Adrenal gland (tissue), 12 donors: ENCODE results near the gene SLC52A3. TPM values are rescaled to one million over a fixed set of nuclear protein-coding genes. Genes with fewer than 3 reads are reported as not detected.
"Not testable (repeated sequence)": the region's sequence is repeated elsewhere in the genome, so short reads cannot be mapped to it uniquely, and the experiment has no call there.

Source experiments
- DNase-seq, 7 donors: peaks; one replicate each; pipeline ENCODE4 v3.0.0-alpha.2; 2019 to 2020
- H3K27ac ChIP-seq, 5 donors: fragments of 200-600 bp; sonication (generic) in 4 of 5; 1 replicate in 3 of 5; 2 replicates in 2 of 5; pipeline versions ENCODE4 v1.5.1 to v1.8.0; 2016 to 2020; ENCODE audit warnings: mild to moderate bottlenecking in 1 of 5
- H3K27me3 ChIP-seq: fragments of 200-600 bp; 2 replicates; pipeline ENCODE4 v1.8.0; 2021
- H3K36me3 ChIP-seq, 2 donors: fragments of 200-600 bp; replicated peaks in 1 of 2; 1 replicate in 1 of 2; 2 replicates in 1 of 2; pipeline versions ENCODE4 v1.5.1 to v1.8.0; 2018 to 2022
- H3K4me1 ChIP-seq, 2 donors: fragments of 200-600 bp; replicated peaks in 1 of 2; 1 replicate in 1 of 2; 2 replicates in 1 of 2; pipeline versions ENCODE4 v1.5.1 to v1.8.0; 2018 to 2021
- H3K4me3 ChIP-seq, 4 donors: fragments of 200-600 bp; sonication (generic) in 3 of 4; one replicate each; pipeline ENCODE4 v1.5.1; 2016 to 2018
- H3K9me3 ChIP-seq, 3 donors: fragments of 200-600 bp; sonication (generic) in 1 of 3; replicated peaks in 1 of 3; 1 replicate in 2 of 3; 2 replicates in 1 of 3; pipeline versions ENCODE4 v1.5.1 to v1.8.0; 2016 to 2021
- POLR2A ChIP-seq, 2 donors: fragments of 450-650 bp; IDR thresholded peaks; one replicate each; pipeline ENCODE4 v1.6.1; 2017; ENCODE audit warnings: antibody characterized with exemption in 2 of 2, mild to moderate bottlenecking in 2 of 2, moderate library complexity in 1 of 2
- WGBS, 4 donors: extraction: QIAGEN DNeasy Blood & Tissue Kit in 2 of 4; methylation state at CpG; one replicate each; pipeline versions ENCODE4 v1.1.5 to v1.1.7; 2013 to 2017; 5-methylcytosine and 5-hydroxymethylcytosine counted together
- intact Hi-C, 2 donors: fragments of 100-400 bp; cut with DNase I; formaldehyde crosslinking; loops; one replicate each; pipeline versions ENCODE4 v1.14.1 to v1.15.0; 2022 to 2023
- polyA plus RNA-seq, 3 donors: library from polyadenylated mRNA; stranded (reverse); fragments of 200-250 nt in 2 of 3; fragments of 350-450 nt in 1 of 3; fragmentation: Illumina TruSeq in 1 of 3; extraction: RNeasy Lipid Tissue Mini Kit (QIAGEN cat#74804) in 1 of 3; gene quantifications; one replicate each; pipeline ENCODE4 v1.2.3, GENCODE V29; 2013 to 2014
- total RNA-seq, 9 donors: library from RNA; depleted of rRNA in 4 of 9; stranded (reverse); fragments of >200 nt in 4 of 9; fragments of 120-200 nt in 1 of 9; fragmentation: NEBNext Ultra II Directional in 1 of 9; extraction: Animal tissue kit (Norgen Biotek cat#: 25700) in 1 of 9; gene quantifications; one replicate each; pipeline versions ENCODE4 v1.1.0 to v1.2.4, GENCODE V29; 2013 to 2023
- TF ChIP-seq, protein P1 (sequence below), 6 experiments: fragments of 450-650 bp in 4 of 6; fragments of 200-600 bp in 2 of 6; sonication (generic) in 1 of 6; IDR thresholded peaks; 1 replicate in 5 of 6; 2 replicates in 1 of 6; pipeline versions ENCODE4 v1.5.1 to v1.8.0; 2016 to 2021; ENCODE audit warnings: antibody characterized with exemption in 6 of 6, mild to moderate bottlenecking in 2 of 6, moderate library complexity in 1 of 6
- donor health status: healthy with polysubstance abuse.
- donor health status: Bipolar disorder and iron deficiency.
- donor health status: DM: yes; HTN: yes; CAD: no.
- donor health status: DM: no; HTN: no; CAD: no.
- donor health status: DM: no; HTN: no; CAD: no.
- donor health status: DM: yes; HTN: yes; CAD: no.

The SLC52A3 gene
- total and polyA plus RNA-seq, 12 donors: 0.05 to 1.2 (median 0.25) TPM; not detected in 1

DNA sequence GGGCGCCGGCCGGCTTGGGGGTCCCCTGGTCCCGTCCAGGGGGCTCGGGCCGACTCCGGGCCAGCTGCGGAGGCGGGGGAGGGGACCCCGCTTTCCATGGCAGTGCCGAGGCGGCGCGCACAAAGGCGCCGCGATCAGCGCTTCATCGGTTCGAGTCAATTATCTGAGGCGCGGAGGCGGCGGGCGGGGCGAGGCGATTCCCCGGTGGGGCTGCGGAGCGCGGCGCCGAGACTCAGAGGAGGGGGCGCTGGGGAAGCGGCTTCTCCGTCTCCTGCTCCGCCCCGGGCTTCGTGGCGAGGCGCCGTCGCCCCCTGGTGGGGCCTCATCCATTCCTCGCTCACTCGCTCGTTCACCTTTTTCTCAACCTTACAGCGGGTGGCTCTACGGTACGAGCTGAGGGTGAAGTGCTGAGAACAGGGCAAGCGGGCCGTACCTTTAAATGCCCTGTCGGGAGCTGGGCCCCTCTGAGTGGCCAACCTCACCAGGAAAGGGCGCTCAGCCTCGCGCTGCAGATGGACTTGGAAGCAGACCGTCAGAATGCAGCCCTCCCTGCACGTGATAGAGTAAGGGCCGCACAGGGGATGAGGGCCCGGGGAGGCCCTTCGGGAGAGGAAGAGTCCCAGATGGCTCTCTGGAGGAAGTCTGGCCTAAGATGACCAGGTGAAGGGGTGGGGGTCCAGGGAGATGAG, 39.9 kb downstream of the SLC52A3 start:
- no peaks in the 10 kb centered on the region for H3K9me3 ChIP-seq
- H3K4me3 ChIP-seq: peak overlapping the region in 1 of 4 donors; percentile 35
- intact Hi-C loops: no loop called here
- no peak overlapping the region for H3K27ac ChIP-seq
- peaks cover 16% of the 10 kb centered on the region for H3K27me3 ChIP-seq
- 3 to 7% (median 4%) methylated on average over 21 to 60 of the region's 60 CpGs for WGBS, 4 donors
- TF ChIP-seq POLR2A (IDR thresholded peaks at IDR 0.05): no peak
- TF ChIP-seq, protein P1, sequence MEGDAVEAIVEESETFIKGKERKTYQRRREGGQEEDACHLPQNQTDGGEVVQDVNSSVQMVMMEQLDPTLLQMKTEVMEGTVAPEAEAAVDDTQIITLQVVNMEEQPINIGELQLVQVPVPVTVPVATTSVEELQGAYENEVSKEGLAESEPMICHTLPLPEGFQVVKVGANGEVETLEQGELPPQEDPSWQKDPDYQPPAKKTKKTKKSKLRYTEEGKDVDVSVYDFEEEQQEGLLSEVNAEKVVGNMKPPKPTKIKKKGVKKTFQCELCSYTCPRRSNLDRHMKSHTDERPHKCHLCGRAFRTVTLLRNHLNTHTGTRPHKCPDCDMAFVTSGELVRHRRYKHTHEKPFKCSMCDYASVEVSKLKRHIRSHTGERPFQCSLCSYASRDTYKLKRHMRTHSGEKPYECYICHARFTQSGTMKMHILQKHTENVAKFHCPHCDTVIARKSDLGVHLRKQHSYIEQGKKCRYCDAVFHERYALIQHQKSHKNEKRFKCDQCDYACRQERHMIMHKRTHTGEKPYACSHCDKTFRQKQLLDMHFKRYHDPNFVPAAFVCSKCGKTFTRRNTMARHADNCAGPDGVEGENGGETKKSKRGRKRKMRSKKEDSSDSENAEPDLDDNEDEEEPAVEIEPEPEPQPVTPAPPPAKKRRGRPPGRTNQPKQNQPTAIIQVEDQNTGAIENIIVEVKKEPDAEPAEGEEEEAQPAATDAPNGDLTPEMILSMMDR (IDR thresholded peaks at IDR 0.05): peak; percentile 46 to 66 (median 52)
- peak; percentile 19 to 72 (median 47) for DNase-seq
- H3K36me3 ChIP-seq: no peaks in the 10 kb centered on the region
- H3K4me1 ChIP-seq: peaks cover 5 to 7% of the 10 kb centered on the region in 2 donors

DNA sequence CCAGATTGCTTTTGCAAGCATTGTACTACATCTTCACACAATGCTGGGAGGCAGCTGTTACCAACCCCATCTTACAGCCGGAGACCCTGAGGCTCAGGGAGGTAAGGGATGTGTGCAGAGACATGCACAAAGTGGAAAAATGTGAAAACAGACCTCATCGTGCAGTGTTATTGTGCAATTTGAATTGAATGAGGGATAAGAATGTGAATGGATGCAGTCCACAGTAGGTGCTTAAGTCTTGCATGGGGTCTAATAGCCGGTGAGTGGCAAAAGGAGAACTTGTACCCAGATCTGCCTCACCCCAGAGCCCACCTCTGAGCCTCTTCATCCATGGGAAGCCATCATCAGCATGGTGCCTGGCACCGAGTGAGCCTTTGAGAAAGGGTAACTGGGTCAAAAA, 42.1 kb downstream of the SLC52A3 start:
- no peak overlapping the region for H3K4me3 ChIP-seq
- peaks cover 23% of the 10 kb centered on the region for H3K27me3 ChIP-seq
- H3K27ac ChIP-seq: no peak overlapping the region
- no peak for TF ChIP-seq POLR2A (IDR thresholded peaks at IDR 0.05)
- TF ChIP-seq, protein P1 (IDR thresholded peaks at IDR 0.05): no peak
- no peak for DNase-seq
- peaks cover 5 to 7% of the 10 kb centered on the region in 2 donors for H3K4me1 ChIP-seq
- intact Hi-C loops: no loop called here
- no peaks in the 10 kb centered on the region for H3K36me3 ChIP-seq
- no peaks in the 10 kb centered on the region for H3K9me3 ChIP-seq
- 67 to 80% (median 71%) methylated on average over 4 of the region's 4 CpGs for WGBS, 4 donors

DNA sequence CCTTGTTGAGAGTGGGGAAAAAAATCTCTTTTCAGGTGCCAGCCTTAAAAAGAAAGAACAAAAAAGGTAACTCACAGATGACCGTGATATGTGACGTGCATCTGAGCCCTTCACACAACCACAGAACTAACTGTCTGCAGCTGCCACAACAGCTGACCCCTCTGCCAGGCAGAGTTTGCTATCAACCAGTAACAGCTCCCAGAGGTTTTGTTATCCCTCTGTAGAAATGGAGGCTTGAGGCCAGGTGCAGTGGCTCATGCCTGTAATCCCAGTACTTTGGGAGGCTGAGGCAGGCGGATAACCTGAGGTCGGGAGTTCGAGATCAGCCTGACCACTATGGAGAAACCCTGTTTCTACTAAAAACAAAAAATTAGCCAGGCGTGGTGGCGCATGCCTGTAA, 42.8 kb downstream of the SLC52A3 start:
- WGBS, 4 donors: 84 to 90% (median 89%) methylated on average over 7 of the region's 7 CpGs
- TF ChIP-seq, protein P1 (IDR thresholded peaks at IDR 0.05): no peak
- Histone ChIP-seq H3K4me3 (no peak overlapping the region), H3K36me3 (no peaks in the 10 kb centered on the region), H3K27me3 (peaks cover 23% of the 10 kb centered on the region), H3K9me3 (no peaks in the 10 kb centered on the region), H3K4me1 (peaks cover 5 to 7% of the 10 kb centered on the region in 2 donors), H3K27ac (no peak overlapping the region)
- intact Hi-C loops: no loop called here
- no peak for DNase-seq

DNA sequence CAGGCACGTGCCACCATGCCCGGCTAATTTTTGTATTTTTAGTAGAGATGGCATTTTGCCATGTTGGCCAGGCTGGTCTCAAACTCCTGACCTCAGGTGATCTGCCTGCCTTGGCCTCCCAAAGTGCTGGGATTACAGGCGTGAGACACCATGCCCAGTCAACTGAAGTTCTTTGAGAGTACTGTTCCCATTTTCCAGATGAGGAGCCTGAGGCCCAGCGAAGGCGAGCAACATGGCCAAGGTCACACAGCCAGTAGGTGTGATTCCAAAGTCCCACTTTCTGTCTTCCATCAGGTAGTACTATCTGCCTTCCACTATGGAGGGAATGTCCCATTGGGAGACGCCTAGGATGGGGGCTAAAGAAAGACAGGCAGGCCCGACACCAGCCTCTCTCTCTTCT, 43.5 kb downstream of the SLC52A3 start:
- H3K4me1 ChIP-seq, H3K4me3 ChIP-seq, H3K27ac ChIP-seq, intact Hi-C loops, DNase-seq, H3K36me3 ChIP-seq, H3K9me3 ChIP-seq: not testable (repeated sequence)
- WGBS, 4 donors: 80 to 89% (median 85%) methylated on average over 7 of the region's 7 CpGs
- H3K27me3 ChIP-seq: peaks cover 23% of the 10 kb centered on the region

DNA sequence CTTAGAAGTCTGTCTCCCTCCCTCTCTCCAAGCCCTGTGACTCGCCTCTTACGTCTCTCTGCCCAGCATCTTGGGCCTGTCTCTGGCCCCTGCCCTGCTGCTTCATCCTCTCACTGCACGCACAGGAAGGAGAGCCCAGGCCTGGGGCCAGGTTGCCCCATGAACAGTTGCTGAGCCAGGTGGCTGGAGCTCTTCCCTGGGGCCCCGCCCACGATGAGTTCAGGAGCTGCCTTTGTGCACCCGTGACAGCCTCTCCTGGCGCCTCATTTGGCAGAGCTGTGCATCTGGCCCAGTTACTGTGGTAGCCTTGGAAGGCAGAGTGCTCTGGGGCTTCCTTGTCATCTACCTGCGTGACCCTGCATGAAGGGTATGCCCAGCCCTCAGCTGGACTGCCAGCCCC, 44.5 kb downstream of the SLC52A3 start:
- DNase-seq: no peak
- intact Hi-C loops: no loop called here
- H3K4me1 ChIP-seq: peaks cover 5 to 7% of the 10 kb centered on the region in 2 donors
- peaks cover 18% of the 10 kb centered on the region for H3K27me3 ChIP-seq
- H3K27ac ChIP-seq: no peak overlapping the region
- no peaks in the 10 kb centered on the region for H3K36me3 ChIP-seq
- H3K9me3 ChIP-seq: no peaks in the 10 kb centered on the region
- WGBS, 4 donors: 62 to 68% (median 67%) methylated on average over 6 to 8 of the region's 8 CpGs
- no peak overlapping the region for H3K4me3 ChIP-seq
- TF ChIP-seq, protein P1 (IDR thresholded peaks at IDR 0.05): no peak
- no peak for TF ChIP-seq POLR2A (IDR thresholded peaks at IDR 0.05)
